Measurements from ENCODE around the gene PDE7B. TPM values are rescaled to one million over a fixed set of nuclear protein-coding genes. Genes with fewer than 3 reads are reported as not detected.

PDE7B gene
- total RNA-seq, 6 experiments from 2014 or later, result 1.2 to 5.8 (median 4.5) TPM

DNA sequence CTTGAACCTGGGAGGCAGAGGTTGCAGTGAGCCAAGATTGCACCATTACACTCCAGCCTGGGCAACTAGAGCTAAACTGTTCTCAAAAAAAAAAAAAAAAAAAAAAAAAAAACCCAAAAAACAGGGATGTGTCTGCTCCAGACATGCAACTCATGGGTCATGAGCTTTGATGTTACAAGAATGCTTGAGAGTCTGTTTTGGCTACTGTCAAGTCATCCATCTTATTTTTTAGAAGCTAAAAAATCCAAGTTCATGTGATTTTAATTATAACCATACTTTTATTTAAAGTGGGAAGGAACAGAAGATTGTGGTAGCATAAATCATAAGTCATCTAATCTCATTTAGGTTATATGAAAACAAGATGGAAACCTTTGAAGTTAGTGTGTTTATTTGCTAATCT is 120.6 kb downstream of the PDE7B start:
- H3K27ac Mint-ChIP-seq, result no peak overlapping the region
- no peaks in the 10 kb centered on the region for H3K4me1 Mint-ChIP-seq (ENCODE audit: low read depth)
- no peak overlapping the region for H3K4me3 Mint-ChIP-seq
- no peaks in the 10 kb centered on the region for H3K9me3 Mint-ChIP-seq
- no peaks in the 10 kb centered on the region; the same call in 1 of the 2 replicates for H3K27me3 Mint-ChIP-seq (ENCODE audit: insufficient read depth)
- TF ChIP-seq, protein P1, sequence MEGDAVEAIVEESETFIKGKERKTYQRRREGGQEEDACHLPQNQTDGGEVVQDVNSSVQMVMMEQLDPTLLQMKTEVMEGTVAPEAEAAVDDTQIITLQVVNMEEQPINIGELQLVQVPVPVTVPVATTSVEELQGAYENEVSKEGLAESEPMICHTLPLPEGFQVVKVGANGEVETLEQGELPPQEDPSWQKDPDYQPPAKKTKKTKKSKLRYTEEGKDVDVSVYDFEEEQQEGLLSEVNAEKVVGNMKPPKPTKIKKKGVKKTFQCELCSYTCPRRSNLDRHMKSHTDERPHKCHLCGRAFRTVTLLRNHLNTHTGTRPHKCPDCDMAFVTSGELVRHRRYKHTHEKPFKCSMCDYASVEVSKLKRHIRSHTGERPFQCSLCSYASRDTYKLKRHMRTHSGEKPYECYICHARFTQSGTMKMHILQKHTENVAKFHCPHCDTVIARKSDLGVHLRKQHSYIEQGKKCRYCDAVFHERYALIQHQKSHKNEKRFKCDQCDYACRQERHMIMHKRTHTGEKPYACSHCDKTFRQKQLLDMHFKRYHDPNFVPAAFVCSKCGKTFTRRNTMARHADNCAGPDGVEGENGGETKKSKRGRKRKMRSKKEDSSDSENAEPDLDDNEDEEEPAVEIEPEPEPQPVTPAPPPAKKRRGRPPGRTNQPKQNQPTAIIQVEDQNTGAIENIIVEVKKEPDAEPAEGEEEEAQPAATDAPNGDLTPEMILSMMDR (IDR thresholded peaks at IDR 0.05), result no peak
- DNase-seq, result no peak
- H3K36me3 Mint-ChIP-seq (ENCODE audit: low read depth), result no peaks in the 10 kb centered on the region

DNA sequence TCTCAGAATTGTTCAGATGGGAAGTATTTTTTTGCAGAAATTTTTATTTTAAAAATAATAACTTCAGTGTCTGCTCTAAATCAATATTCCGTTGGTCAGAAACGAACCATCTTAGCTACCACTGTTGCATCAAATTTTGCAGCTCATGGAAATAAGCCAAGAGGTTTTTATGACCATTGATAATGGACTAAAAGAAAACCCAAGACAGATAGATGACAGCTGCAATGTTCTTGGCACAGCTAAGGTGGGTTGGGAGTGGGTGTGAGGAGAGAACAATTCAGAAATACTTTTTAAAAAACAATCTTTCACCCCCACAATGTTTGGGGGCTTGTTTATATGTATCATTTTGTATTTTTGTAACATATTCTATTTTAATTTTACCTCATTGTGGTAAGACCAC is 121.1 kb downstream of the PDE7B start:
- TF ChIP-seq, protein P1 (IDR thresholded peaks at IDR 0.05), result no peak

DNA sequence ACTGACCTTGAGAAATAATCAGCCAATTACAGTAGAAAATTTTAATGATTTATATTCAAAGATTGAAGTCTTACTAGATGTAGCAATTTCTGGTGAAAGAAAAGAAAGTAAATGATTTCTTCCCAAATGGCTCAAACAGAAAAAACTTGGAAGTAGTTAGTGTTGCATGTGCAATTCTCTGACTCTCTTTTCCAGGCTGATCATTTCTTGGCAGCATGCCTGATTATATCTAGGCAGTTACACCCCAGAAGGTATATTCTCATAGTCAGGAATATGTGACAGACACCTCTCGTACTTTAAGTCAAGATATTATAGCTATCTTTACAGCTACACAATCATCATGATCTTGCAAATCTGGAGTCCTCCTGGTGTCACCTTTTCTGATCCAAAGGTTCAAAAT is 122.9 kb downstream of the PDE7B start:
- no peak for DNase-seq
- Mint-ChIP-seq H3K27me3 (ENCODE audit: insufficient read depth) (no peaks in the 10 kb centered on the region; the same call in none of the 2 replicates), H3K4me3 (no peak overlapping the region), H3K4me1 (ENCODE audit: low read depth) (no peaks in the 10 kb centered on the region), H3K9me3 (no peaks in the 10 kb centered on the region), H3K36me3 (ENCODE audit: low read depth) (no peaks in the 10 kb centered on the region; the same call in 1 of the 2 replicates), H3K27ac (no peak overlapping the region)
- TF ChIP-seq, protein P1 (IDR thresholded peaks at IDR 0.05), result no peak

More for the DNA sequence above, 121.1 kb downstream of the PDE7B start:
- H3K27me3 Mint-ChIP-seq (ENCODE audit: insufficient read depth), result no peaks in the 10 kb centered on the region; the same call in 1 of the 2 replicates
- H3K4me3 Mint-ChIP-seq, result no peak overlapping the region
- no peak for DNase-seq
- H3K9me3 Mint-ChIP-seq, result no peaks in the 10 kb centered on the region
- no peaks in the 10 kb centered on the region for H3K4me1 Mint-ChIP-seq (ENCODE audit: low read depth)
- no peak overlapping the region for H3K27ac Mint-ChIP-seq
- H3K36me3 Mint-ChIP-seq (ENCODE audit: low read depth), result no peaks in the 10 kb centered on the region

DNA sequence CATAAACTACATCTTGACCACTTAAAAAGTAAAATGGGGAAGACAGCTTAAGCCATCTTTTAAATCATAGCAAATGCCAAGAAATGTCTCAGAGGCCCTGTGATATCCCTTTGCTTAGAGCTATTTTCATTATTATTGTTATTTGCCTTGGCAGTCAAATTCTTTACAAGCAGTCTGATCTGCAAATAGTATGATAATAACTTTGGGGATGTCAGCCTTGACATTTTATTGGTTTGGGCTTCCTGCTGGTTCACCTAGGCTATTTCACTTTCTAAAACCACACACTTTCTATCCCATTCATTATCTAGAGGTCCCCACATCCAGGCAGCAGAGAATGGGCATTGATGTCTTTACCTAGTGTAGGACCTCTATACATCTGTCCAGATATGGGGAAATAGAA is 125.1 kb downstream of the PDE7B start:
- DNase-seq, result no peak
- Mint-ChIP-seq H3K9me3 (no peaks in the 10 kb centered on the region), H3K36me3 (ENCODE audit: low read depth) (no peaks in the 10 kb centered on the region; the same call in 1 of the 2 replicates), H3K4me3 (no peak overlapping the region), H3K4me1 (ENCODE audit: low read depth) (no peaks in the 10 kb centered on the region), H3K27me3 (ENCODE audit: insufficient read depth) (no peaks in the 10 kb centered on the region; the same call in 1 of the 2 replicates), H3K27ac (no peak overlapping the region)
- TF ChIP-seq, protein P1 (IDR thresholded peaks at IDR 0.05), result no peak

DNA sequence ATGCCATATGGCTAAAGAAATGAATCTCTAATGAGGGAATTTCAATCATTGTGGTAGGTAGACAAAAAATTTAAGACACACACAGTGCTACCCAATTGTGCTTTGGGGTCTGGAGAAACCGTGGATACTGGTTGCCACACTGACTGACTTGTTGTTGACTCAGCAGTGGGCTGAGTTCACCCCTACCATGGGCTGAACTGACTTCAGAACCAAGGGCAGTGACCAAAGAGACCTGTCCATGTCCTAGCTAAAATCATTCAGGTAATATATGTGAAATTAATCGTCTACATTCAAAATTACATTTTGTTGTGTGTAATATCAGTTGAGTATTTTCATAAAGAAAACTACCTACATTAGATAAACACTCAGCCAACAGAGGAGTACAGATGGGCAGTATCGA is 131.6 kb downstream of the PDE7B start:
- DNase-seq, result no peak
- TF ChIP-seq, protein P1 (IDR thresholded peaks at IDR 0.05), result no peak
- H3K27ac Mint-ChIP-seq, result no peak overlapping the region
- H3K4me1 Mint-ChIP-seq (ENCODE audit: low read depth), result peaks cover 14% of the 10 kb centered on the region
- peaks cover 4% of the 10 kb centered on the region; the same call in 1 of the 2 replicates for H3K36me3 Mint-ChIP-seq (ENCODE audit: low read depth)
- H3K9me3 Mint-ChIP-seq, result no peaks in the 10 kb centered on the region
- no peaks in the 10 kb centered on the region; the same call in 1 of the 2 replicates for H3K27me3 Mint-ChIP-seq (ENCODE audit: insufficient read depth)
- H3K4me3 Mint-ChIP-seq, result no peak overlapping the region

Data from HFFc6 (cell line).